HEK293 (cell line): ENCODE measurements around the gene HMGB2.

Experiments
- PATZ1 ChIP-seq: fragments of 450-650 bp; formaldehyde crosslinking; IDR thresholded peaks from 2 replicates; pipeline ENCODE4 v1.5.1; 2016; ENCODE audit warnings: missing biosample characterization, missing genetic modification characterization
- RBAK ChIP-seq: fragments of 450-650 bp; formaldehyde crosslinking; IDR thresholded peaks from 2 replicates; pipeline ENCODE4 v1.5.1; 2016; ENCODE audit warnings: missing biosample characterization, missing genetic modification characterization
- TCF7L2 ChIP-seq: IDR thresholded peaks from 2 replicates; pipeline ENCODE4 v1.6.1; 2011; ENCODE audit warnings: low read depth, mild to moderate bottlenecking, inconsistent platforms, low read length, moderate library complexity, borderline replicate concordance
- TF ChIP-seq, protein P1 (sequence below): fragments of 450-650 bp; formaldehyde crosslinking; IDR thresholded peaks from 2 replicates; pipeline ENCODE4 v1.5.1; 2016; ENCODE audit warnings: missing biosample characterization, missing genetic modification characterization

DNA sequence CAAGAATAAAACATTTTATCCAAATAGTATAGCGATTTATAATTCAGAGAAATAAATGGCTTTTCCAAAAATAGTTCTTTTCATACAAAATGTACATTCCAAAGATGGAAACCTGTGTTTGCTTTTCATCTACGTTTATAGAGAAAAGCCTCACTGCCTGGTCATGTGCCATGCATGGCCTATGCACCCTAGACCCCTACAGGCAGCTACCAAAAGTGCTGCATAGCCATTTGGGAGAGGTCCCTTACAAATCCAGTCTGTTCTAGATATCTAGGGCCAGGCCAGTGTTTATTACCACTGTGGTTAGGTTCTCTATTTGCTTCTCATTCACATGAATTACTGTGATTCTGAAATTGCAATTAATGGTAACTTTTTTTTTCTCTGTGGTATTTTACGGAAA is 17.2 kb downstream of the HMGB2 start:
- TF ChIP-seq, protein P1, sequence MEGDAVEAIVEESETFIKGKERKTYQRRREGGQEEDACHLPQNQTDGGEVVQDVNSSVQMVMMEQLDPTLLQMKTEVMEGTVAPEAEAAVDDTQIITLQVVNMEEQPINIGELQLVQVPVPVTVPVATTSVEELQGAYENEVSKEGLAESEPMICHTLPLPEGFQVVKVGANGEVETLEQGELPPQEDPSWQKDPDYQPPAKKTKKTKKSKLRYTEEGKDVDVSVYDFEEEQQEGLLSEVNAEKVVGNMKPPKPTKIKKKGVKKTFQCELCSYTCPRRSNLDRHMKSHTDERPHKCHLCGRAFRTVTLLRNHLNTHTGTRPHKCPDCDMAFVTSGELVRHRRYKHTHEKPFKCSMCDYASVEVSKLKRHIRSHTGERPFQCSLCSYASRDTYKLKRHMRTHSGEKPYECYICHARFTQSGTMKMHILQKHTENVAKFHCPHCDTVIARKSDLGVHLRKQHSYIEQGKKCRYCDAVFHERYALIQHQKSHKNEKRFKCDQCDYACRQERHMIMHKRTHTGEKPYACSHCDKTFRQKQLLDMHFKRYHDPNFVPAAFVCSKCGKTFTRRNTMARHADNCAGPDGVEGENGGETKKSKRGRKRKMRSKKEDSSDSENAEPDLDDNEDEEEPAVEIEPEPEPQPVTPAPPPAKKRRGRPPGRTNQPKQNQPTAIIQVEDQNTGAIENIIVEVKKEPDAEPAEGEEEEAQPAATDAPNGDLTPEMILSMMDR (tag by site-specific recombination), result no peak
- no peak for TF ChIP-seq PATZ1 (tag by site-specific recombination)
- no peak for TF ChIP-seq RBAK (tag by site-specific recombination)
- TF ChIP-seq TCF7L2, result no peak
